OCI-LY1 (cell line): ENCODE data around the gene TRIM48.
"Not testable (repeated sequence)": the region's sequence is repeated elsewhere in the genome, so short reads cannot be mapped to it uniquely, and the experiment has no call there.

ENCODE experiments used
- CTCF ChIP-seq: fragments of 200-600 bp; sonication (generic), shearing (Covaris generic); IDR thresholded peaks from 2 replicates; pipeline ENCODE4 v1.5.1; 2017; ENCODE audit warnings: mild to moderate bottlenecking, antibody characterized with exemption, low read length, moderate library complexity, mixed read lengths
- EZH2 ChIP-seq: fragments of 200-600 bp; sonication (generic), shearing (Covaris generic); IDR thresholded peaks from 2 replicates; pipeline ENCODE4 v1.8.0; 2017; ENCODE audit warnings: borderline replicate concordance, mixed run types, mild to moderate bottlenecking, antibody characterized with exemption, low read length, moderate library complexity, mixed read lengths

GRCh38 chr11:55238316-55238715 is 23.6 kb upstream of the TRIM48 start:
- not testable (repeated sequence) for TF ChIP-seq EZH2, CTCF
